NB4 (cell line): Measurements from ENCODE around the gene BPIFA1.

Experiments
- MYC ChIP-seq: IDR thresholded peaks from 2 replicates; pipeline ENCODE4 v1.6.1; 2011; ENCODE audit warnings: low read depth, low read length
- POLR2A ChIP-seq: IDR thresholded peaks from 2 replicates; pipeline ENCODE4 v1.6.1; 2011; ENCODE audit warnings: mild to moderate bottlenecking; ENCODE audit not compliant: insufficient read length; ENCODE audit errors: extremely low read depth
- TF ChIP-seq, protein P1 (sequence below): IDR thresholded peaks from one replicate; pipeline ENCODE4 v1.5.1; 2012; ENCODE audit warnings: low read depth, low read length

DNA sequence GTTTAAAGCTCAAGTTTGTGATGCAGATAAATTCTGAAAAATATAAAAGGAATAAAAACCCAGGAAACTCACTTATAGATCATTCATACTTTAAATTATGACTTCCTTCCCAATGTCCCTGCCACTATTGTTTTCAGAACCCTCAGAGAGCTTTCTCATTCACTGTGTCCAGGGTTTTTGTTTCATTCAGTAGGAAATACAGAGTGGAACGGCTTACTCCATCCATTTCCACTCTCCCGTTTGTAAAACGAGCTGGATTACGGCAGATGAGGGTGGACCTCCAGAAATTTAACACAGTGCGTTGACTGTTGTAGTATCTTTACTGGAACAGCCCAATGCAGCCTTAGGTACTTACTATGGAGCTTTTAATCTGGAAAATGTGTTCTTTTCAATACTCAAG lies 23.6 kb downstream of the BPIFA1 start:
- TF ChIP-seq POLR2A (no peak), MYC (no peak)
- TF ChIP-seq, protein P1, sequence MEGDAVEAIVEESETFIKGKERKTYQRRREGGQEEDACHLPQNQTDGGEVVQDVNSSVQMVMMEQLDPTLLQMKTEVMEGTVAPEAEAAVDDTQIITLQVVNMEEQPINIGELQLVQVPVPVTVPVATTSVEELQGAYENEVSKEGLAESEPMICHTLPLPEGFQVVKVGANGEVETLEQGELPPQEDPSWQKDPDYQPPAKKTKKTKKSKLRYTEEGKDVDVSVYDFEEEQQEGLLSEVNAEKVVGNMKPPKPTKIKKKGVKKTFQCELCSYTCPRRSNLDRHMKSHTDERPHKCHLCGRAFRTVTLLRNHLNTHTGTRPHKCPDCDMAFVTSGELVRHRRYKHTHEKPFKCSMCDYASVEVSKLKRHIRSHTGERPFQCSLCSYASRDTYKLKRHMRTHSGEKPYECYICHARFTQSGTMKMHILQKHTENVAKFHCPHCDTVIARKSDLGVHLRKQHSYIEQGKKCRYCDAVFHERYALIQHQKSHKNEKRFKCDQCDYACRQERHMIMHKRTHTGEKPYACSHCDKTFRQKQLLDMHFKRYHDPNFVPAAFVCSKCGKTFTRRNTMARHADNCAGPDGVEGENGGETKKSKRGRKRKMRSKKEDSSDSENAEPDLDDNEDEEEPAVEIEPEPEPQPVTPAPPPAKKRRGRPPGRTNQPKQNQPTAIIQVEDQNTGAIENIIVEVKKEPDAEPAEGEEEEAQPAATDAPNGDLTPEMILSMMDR, result no peak
